ENCODE results near the gene NHERF2. TPM values are rescaled to one million over a fixed set of nuclear protein-coding genes. Genes with fewer than 3 reads are reported as not detected.

Gene NHERF2
- total RNA-seq, 1 donor from 2014 or later = 2.3 TPM

- DNase-seq (ENCODE audit: low spot score) = no peak
- Mint-ChIP-seq H3K27me3 (ENCODE audit: low read depth) (no peaks in the 10 kb centered on the region), H3K27ac (no peak overlapping the region), H3K4me3 (ENCODE audit: low read depth) (no peak overlapping the region), H3K4me1 (ENCODE audit: low read depth) (no peaks in the 10 kb centered on the region), H3K36me3 (ENCODE audit: low read depth) (peaks cover 3% of the 10 kb centered on the region), H3K9me3 (no peaks in the 10 kb centered on the region)
- intact Hi-C loops (cut with micrococcal nuclease) = no loop called here
These were observed 34.3 kb downstream of the NHERF2 start for GRCh38 chr16:2061023-2061422.

GRCh38 chr16:2061526-2061925, 34.8 kb downstream of the NHERF2 start:
- Mint-ChIP-seq H3K9me3 (no peaks in the 10 kb centered on the region), H3K36me3 (ENCODE audit: low read depth) (peaks cover 8% of the 10 kb centered on the region), H3K4me3 (ENCODE audit: low read depth) (no peak overlapping the region), H3K4me1 (ENCODE audit: low read depth) (no peaks in the 10 kb centered on the region), H3K27me3 (ENCODE audit: low read depth) (no peaks in the 10 kb centered on the region), H3K27ac (no peak overlapping the region)
- intact Hi-C loops (cut with micrococcal nuclease) = no loop called here
- DNase-seq (ENCODE audit: low spot score) = no peak

DNA sequence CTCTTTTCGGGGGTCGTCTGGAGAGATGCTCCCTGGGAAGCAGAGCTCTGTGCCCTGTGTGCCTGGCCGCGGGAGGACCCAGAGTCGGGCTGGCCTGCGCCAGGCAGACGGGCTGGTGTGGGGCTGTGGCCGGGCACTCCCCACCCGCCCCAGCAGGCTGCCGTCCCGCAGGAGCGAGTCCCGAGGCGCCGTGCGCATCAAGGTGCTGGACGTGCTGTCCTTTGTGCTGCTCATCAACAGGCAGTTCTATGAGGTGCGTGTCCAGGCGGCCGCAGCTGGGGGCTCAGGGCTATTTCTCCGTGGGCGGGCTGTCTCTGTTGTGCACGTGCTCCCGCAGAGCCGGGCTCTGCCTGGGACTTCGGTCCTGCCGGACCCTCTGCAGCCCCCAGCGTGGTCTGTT, 36.1 kb downstream of the NHERF2 start:
- intact Hi-C loops (cut with micrococcal nuclease) = no loop called here
- Mint-ChIP-seq H3K36me3 (ENCODE audit: low read depth) (peaks cover 8% of the 10 kb centered on the region), H3K4me3 (ENCODE audit: low read depth) (no peak overlapping the region), H3K4me1 (ENCODE audit: low read depth) (no peaks in the 10 kb centered on the region), H3K27ac (no peak overlapping the region), H3K27me3 (ENCODE audit: low read depth) (no peaks in the 10 kb centered on the region), H3K9me3 (no peaks in the 10 kb centered on the region)
- no peak for DNase-seq (ENCODE audit: low spot score)

DNA sequence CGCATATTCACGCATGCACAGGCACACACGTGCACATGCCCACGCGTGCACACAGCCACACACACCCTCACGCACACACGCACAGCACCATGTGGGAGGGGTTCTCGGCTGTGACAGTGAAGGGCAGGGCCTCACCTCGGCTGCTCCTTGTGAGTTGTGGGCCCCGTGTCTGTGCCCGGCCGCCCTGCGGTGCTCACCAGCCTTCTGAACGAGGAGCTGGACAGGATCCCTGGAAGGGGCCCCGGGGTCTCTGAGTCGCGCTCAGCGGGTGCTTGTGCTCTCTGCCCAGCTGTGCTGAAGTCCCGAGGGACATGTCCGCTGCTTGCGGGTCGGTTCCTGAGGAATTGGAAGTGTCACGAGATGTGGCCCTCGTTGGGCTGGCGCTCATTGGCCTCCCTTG, 37.2 kb downstream of the NHERF2 start:
- intact Hi-C loops (cut with micrococcal nuclease) = no loop called here
- no peak overlapping the region for H3K27ac Mint-ChIP-seq
- H3K9me3 Mint-ChIP-seq = no peaks in the 10 kb centered on the region
- H3K27me3 Mint-ChIP-seq (ENCODE audit: low read depth) = no peaks in the 10 kb centered on the region
- H3K36me3 Mint-ChIP-seq (ENCODE audit: low read depth) = peaks cover 11% of the 10 kb centered on the region
- no peaks in the 10 kb centered on the region for H3K4me1 Mint-ChIP-seq (ENCODE audit: low read depth)
- DNase-seq (ENCODE audit: low spot score) = no peak
- H3K4me3 Mint-ChIP-seq (ENCODE audit: low read depth) = no peak overlapping the region

GRCh38 chr16:2064368-2064945, 37.8 kb downstream of the NHERF2 start:
- intact Hi-C loops (cut with micrococcal nuclease) = no loop called here
- Mint-ChIP-seq H3K4me1 (ENCODE audit: low read depth) (no peaks in the 10 kb centered on the region), H3K4me3 (ENCODE audit: low read depth) (no peak overlapping the region), H3K36me3 (ENCODE audit: low read depth) (peaks cover 11% of the 10 kb centered on the region), H3K9me3 (no peaks in the 10 kb centered on the region), H3K27me3 (ENCODE audit: low read depth) (no peaks in the 10 kb centered on the region), H3K27ac (no peak overlapping the region)
- DNase-seq (ENCODE audit: low spot score) = no peak

DNA sequence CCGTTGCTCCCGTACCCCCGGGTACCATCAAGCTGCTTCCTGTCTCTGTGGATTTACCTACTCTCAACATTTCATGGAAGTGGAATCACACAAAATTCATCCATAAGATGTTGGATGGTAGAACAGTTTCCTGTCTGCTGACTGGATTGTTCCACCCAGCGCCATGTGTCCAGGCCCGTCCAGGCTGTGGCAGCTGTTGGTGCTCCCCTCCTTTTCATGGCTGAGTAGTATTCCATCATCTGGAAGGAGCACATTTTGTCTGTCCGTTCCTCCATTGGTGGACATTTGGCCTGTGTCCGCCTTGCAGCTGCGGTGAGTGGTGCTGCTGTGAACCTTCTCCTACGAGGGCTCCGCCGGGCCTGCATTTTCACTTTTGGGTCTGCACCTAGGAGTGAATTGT, 39.4 kb downstream of the NHERF2 start:
- no peak overlapping the region for H3K4me3 Mint-ChIP-seq (ENCODE audit: low read depth)

GRCh38 chr16:2070576-2071453, 44.1 kb downstream of the NHERF2 start:
- no peak overlapping the region for H3K27ac Mint-ChIP-seq
- H3K4me3 Mint-ChIP-seq (ENCODE audit: low read depth) = no peak overlapping the region
- intact Hi-C loops (cut with micrococcal nuclease) = no loop called here
- H3K36me3 Mint-ChIP-seq (ENCODE audit: low read depth) = peaks cover 23% of the 10 kb centered on the region
- DNase-seq (ENCODE audit: low spot score) = no peak
- H3K27me3 Mint-ChIP-seq (ENCODE audit: low read depth) = no peaks in the 10 kb centered on the region
- no peaks in the 10 kb centered on the region for H3K9me3 Mint-ChIP-seq
- H3K4me1 Mint-ChIP-seq (ENCODE audit: low read depth) = no peaks in the 10 kb centered on the region

More for the DNA sequence above, 39.4 kb downstream of the NHERF2 start:
- H3K27ac Mint-ChIP-seq = no peak overlapping the region
- no peaks in the 10 kb centered on the region for H3K9me3 Mint-ChIP-seq
- no peak for DNase-seq (ENCODE audit: low spot score)
- H3K27me3 Mint-ChIP-seq (ENCODE audit: low read depth) = no peaks in the 10 kb centered on the region
- intact Hi-C loops (cut with micrococcal nuclease) = no loop called here
- H3K4me1 Mint-ChIP-seq (ENCODE audit: low read depth) = no peaks in the 10 kb centered on the region
- H3K36me3 Mint-ChIP-seq (ENCODE audit: low read depth) = peaks cover 16% of the 10 kb centered on the region

DNA sequence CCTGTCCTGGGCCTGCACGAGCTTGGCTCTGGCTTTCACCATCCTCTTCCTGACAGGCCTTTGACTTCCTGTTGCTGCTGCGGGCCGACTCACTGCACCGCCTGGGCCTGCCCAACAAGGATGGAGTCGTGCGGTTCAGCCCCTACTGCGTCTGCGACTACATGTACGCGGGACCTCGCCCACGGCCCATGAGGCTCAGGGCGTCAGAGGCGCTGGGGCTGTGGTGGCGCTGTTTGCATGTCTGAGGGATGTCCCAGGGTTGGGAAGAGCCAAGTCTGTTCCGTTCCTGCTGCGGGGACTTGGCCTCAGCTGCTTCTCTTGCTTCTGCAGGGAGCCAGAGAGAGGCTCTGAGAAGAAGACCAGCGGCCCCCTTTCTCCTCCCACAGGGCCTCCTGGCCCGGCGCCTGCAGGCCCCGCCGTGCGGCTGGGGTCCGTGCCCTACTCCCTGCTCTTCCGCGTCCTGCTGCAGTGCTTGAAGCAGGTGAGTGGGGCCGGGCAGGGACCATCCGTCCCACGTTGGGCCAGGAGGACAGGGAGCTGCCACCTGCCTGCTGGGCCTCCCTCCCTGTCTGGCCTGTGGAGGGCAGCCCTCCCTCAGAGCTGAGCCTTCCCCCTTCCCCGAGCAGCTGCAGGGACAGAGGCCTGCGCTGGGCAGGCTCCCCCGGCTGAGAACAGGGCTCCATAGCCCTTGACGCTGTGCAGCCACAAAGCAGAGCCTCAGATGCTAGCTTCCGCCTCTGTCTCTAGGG, 44.9 kb downstream of the NHERF2 start:
- Mint-ChIP-seq H3K36me3 (ENCODE audit: low read depth) (peaks cover 19% of the 10 kb centered on the region), H3K9me3 (no peaks in the 10 kb centered on the region), H3K27me3 (ENCODE audit: low read depth) (no peaks in the 10 kb centered on the region), H3K4me1 (ENCODE audit: low read depth) (no peaks in the 10 kb centered on the region), H3K27ac (no peak overlapping the region), H3K4me3 (ENCODE audit: low read depth) (no peak overlapping the region)
- intact Hi-C loops (cut with micrococcal nuclease) = no loop called here
- no peak for DNase-seq (ENCODE audit: low spot score)

DNA sequence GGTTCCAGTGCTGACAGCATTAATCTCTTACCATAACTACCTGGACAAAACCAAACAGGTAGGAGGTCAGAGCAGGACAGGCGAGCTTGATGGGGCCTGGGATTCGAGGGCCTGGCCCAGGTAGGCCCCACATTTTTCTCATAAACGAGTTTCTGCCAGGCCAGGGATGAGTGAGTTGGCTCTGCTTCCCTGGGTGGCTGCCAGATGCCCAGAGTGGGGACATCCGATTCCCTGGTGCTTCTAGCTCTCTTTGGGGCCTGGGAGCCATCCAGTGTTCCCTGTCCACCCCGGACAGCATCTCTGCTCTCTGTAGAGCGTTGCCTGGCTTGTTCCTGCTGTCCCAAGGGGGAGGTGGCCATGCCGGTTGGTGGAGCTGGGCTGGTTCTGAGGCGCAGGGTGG, 46.2 kb downstream of the NHERF2 start:
- intact Hi-C loops (cut with micrococcal nuclease) = no loop called here
- no peaks in the 10 kb centered on the region for H3K27me3 Mint-ChIP-seq (ENCODE audit: low read depth)
- no peaks in the 10 kb centered on the region for H3K4me1 Mint-ChIP-seq (ENCODE audit: low read depth)
- no peak overlapping the region for H3K4me3 Mint-ChIP-seq (ENCODE audit: low read depth)
- peaks cover 19% of the 10 kb centered on the region for H3K36me3 Mint-ChIP-seq (ENCODE audit: low read depth)
- H3K9me3 Mint-ChIP-seq = no peaks in the 10 kb centered on the region
- no peak for DNase-seq (ENCODE audit: low spot score)
- no peak overlapping the region for H3K27ac Mint-ChIP-seq

GRCh38 chr16:2074071-2074470, 47.4 kb downstream of the NHERF2 start:
- H3K27ac Mint-ChIP-seq = no peak overlapping the region
- H3K27me3 Mint-ChIP-seq (ENCODE audit: low read depth) = no peaks in the 10 kb centered on the region
- no peaks in the 10 kb centered on the region for H3K9me3 Mint-ChIP-seq
- H3K4me3 Mint-ChIP-seq (ENCODE audit: low read depth) = no peak overlapping the region
- intact Hi-C loops (cut with micrococcal nuclease) = no loop called here
- DNase-seq (ENCODE audit: low spot score) = no peak
- no peaks in the 10 kb centered on the region for H3K4me1 Mint-ChIP-seq (ENCODE audit: low read depth)
- peaks cover 16% of the 10 kb centered on the region for H3K36me3 Mint-ChIP-seq (ENCODE audit: low read depth)

DNA sequence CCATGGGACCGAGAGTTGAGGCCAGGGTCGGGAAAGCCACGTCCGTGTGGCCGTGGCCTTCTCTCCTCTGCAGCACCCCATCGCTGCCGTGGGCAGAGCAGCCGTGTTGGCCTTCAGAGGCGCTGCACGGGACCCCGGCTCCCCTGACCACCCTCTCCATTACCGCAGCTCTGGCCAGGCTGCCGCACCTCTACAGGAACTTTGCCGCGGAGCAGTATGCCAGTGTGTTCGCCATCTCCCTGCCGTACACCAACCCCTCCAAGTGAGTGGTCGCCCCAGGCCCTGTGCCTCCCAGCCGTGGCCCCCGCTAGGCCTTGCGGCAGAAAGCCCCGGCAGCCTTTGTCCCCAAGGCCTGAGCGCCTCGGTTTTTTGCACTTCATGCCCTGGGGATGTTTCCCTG, 48.9 kb downstream of the NHERF2 start:
- no peak for DNase-seq (ENCODE audit: low spot score)
- Mint-ChIP-seq H3K27ac (no peak overlapping the region), H3K9me3 (no peaks in the 10 kb centered on the region), H3K27me3 (ENCODE audit: low read depth) (no peaks in the 10 kb centered on the region), H3K36me3 (ENCODE audit: low read depth) (peaks cover 11% of the 10 kb centered on the region), H3K4me1 (ENCODE audit: low read depth) (no peaks in the 10 kb centered on the region), H3K4me3 (ENCODE audit: low read depth) (no peak overlapping the region)
- intact Hi-C loops (cut with micrococcal nuclease) = no loop called here

- no peaks in the 10 kb centered on the region for H3K27me3 Mint-ChIP-seq (ENCODE audit: low read depth)
- no peak for DNase-seq (ENCODE audit: low spot score)
- intact Hi-C loops (cut with micrococcal nuclease) = no loop called here
- H3K27ac Mint-ChIP-seq = no peak overlapping the region
- no peaks in the 10 kb centered on the region for H3K9me3 Mint-ChIP-seq
- no peaks in the 10 kb centered on the region for H3K4me1 Mint-ChIP-seq (ENCODE audit: low read depth)
- no peak overlapping the region for H3K4me3 Mint-ChIP-seq (ENCODE audit: low read depth)
- peaks cover 11% of the 10 kb centered on the region for H3K36me3 Mint-ChIP-seq (ENCODE audit: low read depth)
These were observed 49.6 kb downstream of the NHERF2 start for GRCh38 chr16:2076072-2076865.

Data from activated T-helper 2 cell treated with anti-CD3 and anti-CD28 coated beads, Interferon-gamma antibody, Interleukin-2, Interleukin-4, amounts not matched to agents 10 μg/mL and 5 μg/mL and 100 μg/mL, durations not matched to agents 14 hours and 24 hours and 36 hours (primary cell).